Esophagus muscularis mucosa (tissue), 4 donors: ENCODE data around the gene BRSK1.

Experiments
- CTCF ChIP-seq, 3 experiments: fragments of 200-600 bp in 2 of 3; fragments of 450-650 bp in 1 of 3; sonication (generic) in 2 of 3; IDR thresholded peaks; one replicate each; pipeline ENCODE4 v1.5.1; 2017 to 2019; ENCODE audit warnings: antibody characterized with exemption in 3 of 3, mild to moderate bottlenecking in 2 of 3, moderate library complexity in 1 of 3
- EP300 ChIP-seq: sonication (generic); formaldehyde crosslinking; IDR thresholded peaks from one replicate; pipeline ENCODE4 v1.6.1; 2017; ENCODE audit warnings: antibody characterized with exemption
- POLR2A ChIP-seq: fragments of 450-650 bp; IDR thresholded peaks from one replicate; pipeline ENCODE4 v1.6.1; 2017; ENCODE audit warnings: antibody characterized with exemption, moderate library complexity, mild to moderate bottlenecking, low read depth
- POLR2AphosphoS5 ChIP-seq, 2 donors: sonication (generic); formaldehyde crosslinking; IDR thresholded peaks; one replicate each; pipeline ENCODE4 v1.6.1; 2017; ENCODE audit warnings: antibody characterized with exemption in 2 of 2

DNA sequence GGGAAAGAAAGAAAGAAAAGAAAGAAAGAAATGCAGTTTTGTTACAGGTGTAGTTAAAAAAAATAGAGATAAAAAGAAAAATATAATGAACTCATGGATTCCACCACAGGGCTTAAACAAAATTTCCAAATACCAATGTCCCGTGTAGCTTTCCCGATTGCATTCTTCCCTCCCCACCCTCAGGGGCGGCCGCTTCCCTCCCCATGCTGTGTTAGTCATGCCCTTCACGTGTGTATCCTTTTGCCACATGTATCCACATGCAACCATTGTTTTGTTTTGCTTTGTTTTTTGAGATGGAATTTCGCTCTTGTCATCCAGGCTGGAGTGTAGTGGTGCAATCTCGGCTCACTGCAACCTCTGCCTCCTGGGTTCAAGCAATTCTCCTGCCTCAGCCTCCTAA is 52.3 kb downstream of the BRSK1 start:
- no peak for TF ChIP-seq CTCF (IDR thresholded peaks at IDR 0.05)
- TF ChIP-seq POLR2A: no peak
- TF ChIP-seq EP300: no peak
- TF ChIP-seq POLR2AphosphoS5 (IDR thresholded peaks at IDR 0.05): no peak
